Uterus (tissue), 4 donors: ENCODE results near the gene LGALS7. TPM values are rescaled to one million over a fixed set of nuclear protein-coding genes. Genes with fewer than 3 reads are reported as not detected.

Experiments
- DNase-seq, 2 donors: peaks; one replicate each; pipeline ENCODE4 v3.0.0-alpha.2; 2019 to 2020
- H3K27ac ChIP-seq, 2 donors: fragments of 200-600 bp; sonication (generic); 1 replicate in 1 of 2; 2 replicates in 1 of 2; pipeline ENCODE4 v1.5.1; 2016 to 2018
- H3K27me3 ChIP-seq, 2 donors: fragments of 200-600 bp; sonication (generic); one replicate each; pipeline ENCODE4 v1.5.1; 2018 to 2019; ENCODE audit warnings: control low read depth in 1 of 2
- H3K36me3 ChIP-seq, 2 donors: fragments of 200-600 bp; sonication (generic); one replicate each; pipeline ENCODE4 v1.5.1; 2019; ENCODE audit warnings: control low read depth in 1 of 2
- H3K4me1 ChIP-seq, 2 donors: fragments of 200-600 bp; sonication (generic); one replicate each; pipeline ENCODE4 v1.5.1; 2018 to 2019; ENCODE audit warnings: control low read depth in 1 of 2
- H3K4me3 ChIP-seq, 2 donors: fragments of 200-600 bp; sonication (generic); 1 replicate in 1 of 2; 2 replicates in 1 of 2; pipeline ENCODE4 v1.5.1; 2018 to 2019; ENCODE audit warnings: mild to moderate bottlenecking in 1 of 2
- H3K9me3 ChIP-seq, 2 donors: fragments of 200-600 bp; sonication (generic); one replicate each; pipeline ENCODE4 v1.5.1; 2019; ENCODE audit warnings: control low read depth in 1 of 2
- CTCF ChIP-seq, 4 experiments: fragments of 200-600 bp in 2 of 4; fragments of 450-650 bp in 2 of 4; sonication (generic) in 2 of 4; IDR thresholded peaks; one replicate each; pipeline ENCODE4 v1.5.1; 2016 to 2019; ENCODE audit warnings: antibody characterized with exemption in 4 of 4, mild to moderate bottlenecking in 2 of 4, moderate library complexity in 1 of 4
- POLR2A ChIP-seq, 2 donors: fragments of 450-650 bp; IDR thresholded peaks; one replicate each; pipeline ENCODE4 v1.6.1; 2016; ENCODE audit warnings: antibody characterized with exemption in 2 of 2, mild to moderate bottlenecking in 1 of 2, moderate library complexity in 1 of 2
- intact Hi-C: fragments of 100-400 bp; cut with DNase I; formaldehyde crosslinking; loops from one replicate; pipeline ENCODE4 v1.15.1; 2023; ENCODE audit warnings: low total_unique reads
- total RNA-seq, 4 donors: library from RNA; depleted of rRNA in 3 of 4; stranded (reverse); fragments of >200 nt in 3 of 4; gene quantifications; one replicate each; pipeline versions ENCODE4 v1.1.0 to v1.2.4, GENCODE V29; 2014 to 2023
- donor health status: DM: yes; HTN: yes; CAD: no.

The LGALS7 gene
- total RNA-seq, 4 donors from 2014 or later, result 2.6 TPM; not detected in 3

GRCh38 chr19:38729653-38730469 lies 43.5 kb downstream of the LGALS7 start:
- H3K4me3 ChIP-seq, result no peak overlapping the region
- H3K4me1 ChIP-seq, result peaks cover 0 to 27% of the 10 kb centered on the region in 2 donors
- H3K36me3 ChIP-seq, result no peaks in the 10 kb centered on the region
- TF ChIP-seq CTCF (IDR thresholded peaks at IDR 0.05) (peak; percentile 60 to 81 (median 68)), POLR2A (IDR thresholded peaks at IDR 0.05) (no peak)
- no peaks in the 10 kb centered on the region for H3K9me3 ChIP-seq
- peak overlapping the region; percentile 88 to 92 for H3K27ac ChIP-seq
- no peaks in the 10 kb centered on the region for H3K27me3 ChIP-seq
- peak; percentile 57 to 63 for DNase-seq
- intact Hi-C loops, result no loop called here

DNA sequence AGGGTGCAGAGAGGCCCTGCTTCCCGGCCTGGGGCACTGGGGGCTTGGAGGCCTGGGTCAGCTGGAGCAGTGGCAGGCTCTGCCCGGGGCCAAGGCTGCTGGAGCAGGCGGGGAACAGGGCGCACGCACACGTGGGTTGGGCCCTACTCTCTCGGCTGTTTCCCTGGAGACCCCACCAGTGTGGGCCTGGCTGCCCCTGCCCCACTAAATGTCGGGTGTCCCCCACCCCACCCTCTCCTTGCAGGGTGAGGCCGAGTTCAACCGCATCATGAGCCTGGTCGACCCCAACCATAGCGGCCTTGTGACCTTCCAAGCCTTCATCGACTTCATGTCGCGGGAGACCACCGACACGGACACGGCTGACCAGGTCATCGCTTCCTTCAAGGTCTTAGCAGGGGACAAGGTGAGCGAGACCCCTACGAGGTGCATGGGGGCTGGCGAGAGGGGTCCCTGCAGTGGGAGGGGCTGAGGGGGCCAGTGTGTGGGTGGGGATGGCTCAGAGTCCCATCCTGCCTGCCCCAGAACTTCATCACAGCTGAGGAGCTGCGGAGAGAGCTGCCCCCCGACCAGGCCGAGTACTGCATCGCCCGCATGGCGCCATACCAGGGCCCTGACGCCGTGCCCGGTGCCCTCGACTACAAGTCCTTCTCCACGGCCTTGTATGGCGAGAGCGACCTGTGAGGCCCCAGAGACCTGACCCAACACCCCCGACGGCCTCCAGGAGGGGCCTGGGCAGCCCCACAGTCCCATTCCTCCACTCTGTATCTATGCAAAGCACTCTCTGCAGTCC lies 44.4 kb downstream of the LGALS7 start:
- Histone ChIP-seq H3K4me3 (no peak overlapping the region), H3K27me3 (no peaks in the 10 kb centered on the region), H3K9me3 (no peaks in the 10 kb centered on the region), H3K4me1 (peaks cover 0 to 27% of the 10 kb centered on the region in 2 donors), H3K27ac (peak overlapping the region; percentile 88 to 92), H3K36me3 (no peaks in the 10 kb centered on the region)
- intact Hi-C loops, result no loop called here
- TF ChIP-seq POLR2A (IDR thresholded peaks at IDR 0.05) (no peak), CTCF (IDR thresholded peaks at IDR 0.05) (no peak)
- DNase-seq, result peak; percentile 27 to 37

DNA sequence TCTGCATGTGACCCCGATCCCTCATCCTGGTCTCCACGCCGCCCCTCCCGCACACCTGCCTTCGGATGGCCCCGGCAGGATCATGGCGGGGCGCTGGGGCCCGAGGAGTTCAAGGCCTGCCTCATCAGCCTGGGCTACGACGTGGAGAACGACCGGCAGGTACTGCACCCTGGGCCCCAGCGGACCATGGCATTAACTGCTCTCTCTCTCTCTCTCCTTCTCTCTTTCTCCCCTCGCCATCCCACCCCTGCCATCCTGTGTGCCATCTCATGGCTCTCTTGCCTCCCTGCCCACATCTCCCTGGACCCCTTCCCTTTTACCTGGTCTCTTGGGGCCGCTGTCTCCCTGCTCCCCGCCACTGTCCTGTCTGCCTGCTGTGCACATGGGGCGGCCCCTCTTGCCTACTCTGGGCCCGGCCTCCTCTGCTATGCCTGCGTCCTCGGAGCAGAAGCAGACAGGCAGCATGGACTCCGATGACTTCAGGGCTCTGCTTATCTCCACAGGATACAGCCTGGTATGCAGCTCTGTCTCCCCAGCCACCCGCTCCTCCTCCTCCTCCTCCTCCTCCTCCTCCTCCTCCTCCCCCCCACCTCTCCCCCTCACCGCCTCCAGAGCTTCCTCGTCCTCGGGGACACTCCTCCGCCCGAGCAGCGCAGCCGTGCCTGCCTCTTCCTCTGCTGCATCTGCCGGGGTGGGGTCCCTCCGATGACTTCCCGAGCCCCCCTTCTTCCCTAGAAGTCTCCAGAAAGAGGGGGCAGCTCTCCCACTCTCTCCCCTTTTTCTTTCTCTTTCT lies 45.3 kb downstream of the LGALS7 start:
- no peaks in the 10 kb centered on the region for H3K27me3 ChIP-seq
- TF ChIP-seq POLR2A (IDR thresholded peaks at IDR 0.05) (peak in 1 of 2 donors; percentile 26), CTCF (IDR thresholded peaks at IDR 0.05) (no peak)
- intact Hi-C loops, result no loop called here
- DNase-seq, result peak; percentile 65 to 85
- no peak overlapping the region for H3K4me3 ChIP-seq
- no peaks in the 10 kb centered on the region for H3K36me3 ChIP-seq
- H3K27ac ChIP-seq, result peak overlapping the region; percentile 88 to 92
- H3K4me1 ChIP-seq, result peaks cover 0 to 21% of the 10 kb centered on the region in 2 donors
- H3K9me3 ChIP-seq, result no peaks in the 10 kb centered on the region

- intact Hi-C loops, result no loop called here
- DNase-seq, result peak in 1 of 2 donors; percentile 22
- H3K4me3 ChIP-seq, result no peak overlapping the region
- no peaks in the 10 kb centered on the region for H3K9me3 ChIP-seq
- H3K27me3 ChIP-seq, result no peaks in the 10 kb centered on the region
- TF ChIP-seq POLR2A (IDR thresholded peaks at IDR 0.05), result no peak
- no peak for TF ChIP-seq CTCF (IDR thresholded peaks at IDR 0.05)
- no peaks in the 10 kb centered on the region for H3K36me3 ChIP-seq
- peaks cover 0 to 20% of the 10 kb centered on the region in 2 donors for H3K4me1 ChIP-seq
- H3K27ac ChIP-seq, result peak overlapping the region; percentile 88 to 92
Observed at GRCh38 chr19:38727306-38727867, 45.9 kb downstream of the LGALS7 start.
